Measurements from ENCODE around the gene MON1B. TPM values are rescaled to one million over a fixed set of nuclear protein-coding genes. Genes with fewer than 3 reads are reported as not detected.
"Not testable (repeated sequence)": the region's sequence is repeated elsewhere in the genome, so short reads cannot be mapped to it uniquely, and the experiment has no call there.

MON1B gene
- total and polyA plus RNA-seq, 10 of the 15 experiments (the other 5 are each of a cell fraction or from before 2014, with no cell fraction given), result 5.7 to 64.5 (median 21.7) TPM

GRCh38 chr16:77183137-77183536 is 7.9 kb upstream of the MON1B start:
- TF ChIP-seq SRF (IDR thresholded peaks at IDR 0.05; ENCODE audit: low read depth in 2 of 2, low read length in 2 of 2), result no peak
- TF ChIP-seq EZH2 (IDR thresholded peaks at IDR 0.05; ENCODE audit: borderline replicate concordance, control insufficient read depth, low read depth, low read length), result no peak
- TF ChIP-seq RB1 (IDR thresholded peaks at IDR 0.05; ENCODE audit: borderline replicate concordance), result no peak
- TF ChIP-seq ZBED1 (IDR thresholded peaks at IDR 0.05; ENCODE audit: borderline replicate concordance), result no peak
- no peak for TF ChIP-seq ETV6 (conservative IDR thresholded peaks at IDR 0.05 in 1 of 2, IDR thresholded peaks at IDR 0.05 in 1 of 2; ENCODE audit: borderline replicate concordance in 1 of 2, low read depth in 1 of 2)
- no peak for TF ChIP-seq BCL11A (IDR thresholded peaks at IDR 0.05; ENCODE audit: low read depth, low read length)
- no peak for TF ChIP-seq KLF5 (IDR thresholded peaks at IDR 0.05; ENCODE audit: partially characterized antibody)
- TF ChIP-seq RFX5 (IDR thresholded peaks at IDR 0.05; ENCODE audit: low read depth, low read length), result no peak
- no peak for TF ChIP-seq SREBF1 (IDR thresholded peaks at IDR 0.05; ENCODE audit: low read length)
- no peaks in the 10 kb centered on the region for H3K9me3 ChIP-seq (replicated peaks; ENCODE audit: control insufficient read depth, insufficient read depth, low read length)
- no peaks in the 10 kb centered on the region for H3K36me3 ChIP-seq (ENCODE audit: control insufficient read depth in 2 of 2, insufficient read depth in 2 of 2, low read length in 1 of 2)
- no peak overlapping the region for H3K9ac ChIP-seq (ENCODE audit: control insufficient read depth, insufficient read depth, low read length)
- H2AFZ ChIP-seq (ENCODE audit: control insufficient read depth, low read depth, low read length), result no peak overlapping the region
- ChIA-PET RAD21 (ENCODE audit: unreplicated experiment) (no interaction called here), SMC1A (ENCODE audit: uncharacterized antibody, unreplicated experiment) (interaction anchor here (1.2 kb wide), 1 partner anchor 13 kb away, joined by 3 read pairs; no protein-coding TSS in a partner anchor), POLR2A (no interaction called here), CTCF (interaction anchor here (3.9 kb wide), 1 partner anchor 11 kb away, joined by 32 read pairs; no protein-coding TSS in a partner anchor)
- H3K27me3 ChIP-seq (replicated peaks in 1 of 2; ENCODE audit: control insufficient read depth in 2 of 2, insufficient read depth in 2 of 2, low read length in 1 of 2), result no peaks in the 10 kb centered on the region
- H3K4me1 ChIP-seq (ENCODE audit: control insufficient read depth, insufficient read depth, low read length), result no peaks in the 10 kb centered on the region
- 0% methylated on average over 1 of the region's 1 CpG for WGBS (ENCODE audit: insufficient coverage, insufficient replicate concordance, low lambda C conversion rate, missing lambda C conversion rate)
- in situ Hi-C loops (cut with MboI), result loop anchor here (25.0 kb wide), 1 partner anchor 1721 kb away; the partner anchor contains the start of gene TMEM170A
- H3K4me3 ChIP-seq, result no peak overlapping the region
- no peak for FAIRE-seq
- H3K4me2 ChIP-seq (ENCODE audit: control insufficient read depth, insufficient read depth), result no peak overlapping the region
- intact Hi-C loops (cut with micrococcal nuclease; ENCODE audit: unreplicated experiment), result no loop called here
- no peaks in the 10 kb centered on the region for H3K79me2 ChIP-seq (ENCODE audit: control insufficient read depth, insufficient read depth, low read length)
- no TSS peak for BruUV-seq (replicated peaks)
- no peak overlapping the region for H3K27ac ChIP-seq (ENCODE audit: control insufficient read depth, insufficient read depth)
- no peak for DNase-seq (ENCODE audit: low read depth, low spot score)
- ATAC-seq, result no peak
- no peaks in the 10 kb centered on the region for H4K20me1 ChIP-seq (ENCODE audit: control insufficient read depth, insufficient read depth)

GRCh38 chr16:77186298-77186697 is 4.7 kb upstream of the MON1B start:
- in situ Hi-C loops (cut with MboI), result loop anchor here (25.0 kb wide), 1 partner anchor 1724 kb away; the partner anchor contains the start of gene TMEM170A
- H4K20me1 ChIP-seq (ENCODE audit: control insufficient read depth, insufficient read depth); H3K79me2 ChIP-seq (ENCODE audit: control insufficient read depth, insufficient read depth, low read length); FAIRE-seq; H3K9ac ChIP-seq (ENCODE audit: control insufficient read depth, insufficient read depth, low read length); RAD21 ChIA-PET (ENCODE audit: unreplicated experiment); DNase-seq (ENCODE audit: low read depth, low spot score); H3K9me3 ChIP-seq (replicated peaks; ENCODE audit: control insufficient read depth, insufficient read depth, low read length); H3K4me1 ChIP-seq (ENCODE audit: control insufficient read depth, insufficient read depth, low read length); H2AFZ ChIP-seq (ENCODE audit: control insufficient read depth, low read depth, low read length); H3K4me3 ChIP-seq; H3K4me2 ChIP-seq (ENCODE audit: control insufficient read depth, insufficient read depth); ATAC-seq; H3K27me3 ChIP-seq (replicated peaks in 1 of 2; ENCODE audit: control insufficient read depth in 2 of 2, insufficient read depth in 2 of 2, low read length in 1 of 2); H3K27ac ChIP-seq (ENCODE audit: control insufficient read depth, insufficient read depth); POLR2A ChIA-PET; BruUV-seq (replicated peaks); SMC1A ChIA-PET (ENCODE audit: uncharacterized antibody, unreplicated experiment); H3K36me3 ChIP-seq (ENCODE audit: control insufficient read depth in 2 of 2, insufficient read depth in 2 of 2, low read length in 1 of 2); intact Hi-C loops (cut with micrococcal nuclease; ENCODE audit: unreplicated experiment): not testable (repeated sequence)
- CTCF ChIA-PET, result interaction anchor here (3.1 kb wide), 1 partner anchor 15 kb away, joined by 17 read pairs; no protein-coding TSS in a partner anchor
- WGBS (ENCODE audit: insufficient coverage, insufficient replicate concordance, low lambda C conversion rate, missing lambda C conversion rate), result 45% methylated on average over 1 of the region's 1 CpG

Measured in GM12878 (cell line).